DMS114 treated with DMSO at 0.1 percent for 48 hours (cell line): ENCODE data around the gene RDX.
"Not testable (repeated sequence)": the region's sequence is repeated elsewhere in the genome, so short reads cannot be mapped to it uniquely, and the experiment has no call there.

Source experiments
- DNase-seq: peaks from one replicate; lab custom pipeline; 2025; ENCODE audit not compliant: unreplicated experiment; lab: John Stamatoyannopoulos, UW

RDX gene

DNA sequence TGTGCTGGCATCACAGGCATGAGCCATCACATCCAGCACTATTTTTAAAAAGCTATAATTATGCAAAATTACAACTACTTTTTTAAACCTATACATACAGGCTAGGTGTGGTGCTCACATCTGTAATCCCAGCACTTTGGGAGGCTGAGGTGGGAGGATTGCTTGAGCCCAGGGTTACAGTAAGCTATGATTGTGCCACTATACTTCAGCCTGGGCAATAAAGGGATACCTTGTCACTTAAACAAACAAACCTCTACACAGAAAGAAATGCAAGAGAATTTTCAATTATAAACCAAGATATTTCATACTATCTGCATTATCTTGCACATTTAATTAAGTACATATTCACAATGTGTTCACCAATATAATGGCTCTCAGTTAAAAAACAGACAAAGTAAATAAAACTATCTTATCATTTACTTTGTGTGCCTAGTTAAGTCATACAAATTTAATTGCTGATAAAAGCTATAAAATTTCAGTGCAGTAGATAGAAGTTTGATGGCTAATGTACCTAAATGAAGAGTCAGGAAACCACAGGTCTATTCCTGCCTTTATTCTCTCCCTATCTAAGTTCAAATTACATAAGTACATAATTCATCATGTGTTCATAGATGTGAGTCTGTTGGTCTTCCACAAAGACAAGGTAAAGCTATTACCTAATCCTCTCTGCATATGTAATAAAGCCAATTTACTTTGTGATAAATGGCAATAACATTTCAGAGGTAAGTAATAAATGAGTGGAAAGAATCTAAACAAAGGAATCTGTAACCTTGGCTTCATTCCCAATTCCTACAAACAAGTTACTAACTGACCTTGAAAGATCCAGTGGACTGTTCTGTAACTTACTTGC, 9.0 kb upstream of the RDX start:
- DNase-seq = no peak

DNA sequence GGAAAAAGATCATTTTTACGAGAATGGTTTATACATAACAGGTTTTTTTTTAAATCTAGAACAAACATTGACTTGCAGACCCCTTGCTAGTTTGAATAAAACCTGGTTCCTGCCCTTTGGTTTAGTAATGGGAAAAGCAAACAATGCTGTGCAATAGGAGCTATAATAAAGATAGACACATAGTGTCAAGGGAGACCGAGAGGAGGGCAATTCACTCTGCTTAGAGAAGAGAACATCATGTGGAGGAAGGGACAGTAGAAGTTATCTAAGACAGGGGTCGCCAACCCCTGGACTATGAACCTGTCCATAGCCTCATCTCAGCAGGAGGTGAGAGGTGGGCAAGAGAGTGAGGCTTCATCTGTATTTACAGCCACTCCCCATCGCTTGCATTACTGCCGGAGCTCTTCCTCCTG, 7.0 kb upstream of the RDX start:
- DNase-seq = no peak

DNA sequence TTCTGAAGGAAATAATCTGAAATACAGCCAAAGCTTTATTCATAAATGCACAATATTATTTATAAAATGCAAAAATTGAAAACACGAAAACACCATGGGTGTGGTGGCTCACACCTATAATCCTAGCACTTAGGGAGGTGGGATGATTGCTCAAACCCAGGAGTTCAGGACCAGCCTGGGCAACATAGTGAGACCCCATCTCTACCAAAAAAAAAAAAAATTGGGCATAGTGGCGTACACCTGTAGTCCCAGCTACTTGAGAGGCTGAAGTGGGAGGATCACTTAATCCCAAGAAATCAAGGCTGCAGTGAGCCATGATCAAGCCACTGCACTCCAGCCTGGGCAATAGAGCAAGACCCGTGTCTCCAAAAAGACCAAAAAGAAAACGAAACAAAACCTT, 5.2 kb upstream of the RDX start:
- no peak for DNase-seq

DNA sequence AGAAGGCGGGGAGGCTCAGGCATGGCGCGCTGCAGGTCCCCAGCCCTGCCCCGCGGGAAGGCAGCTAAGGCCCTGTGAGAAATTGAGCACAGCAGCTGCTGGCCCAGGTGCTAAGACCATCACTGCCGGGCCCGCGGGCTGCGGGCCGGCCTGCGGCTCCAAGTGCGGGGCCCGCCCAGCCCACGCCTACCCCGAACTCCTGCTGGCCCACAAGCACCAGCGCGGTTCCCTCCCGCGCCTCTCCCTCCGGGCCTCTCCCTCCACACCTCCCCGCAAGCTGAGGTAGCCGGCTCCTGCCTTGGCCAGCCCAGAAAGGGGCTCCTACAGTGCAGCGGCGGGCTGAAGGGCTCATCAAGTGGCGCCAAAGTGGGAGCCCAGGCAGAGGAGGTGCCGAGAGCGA, 4.6 kb upstream of the RDX start:
- DNase-seq = no peak

GRCh38 chr11:110299006-110299785, 2.8 kb upstream of the RDX start:
- no peak for DNase-seq

DNA sequence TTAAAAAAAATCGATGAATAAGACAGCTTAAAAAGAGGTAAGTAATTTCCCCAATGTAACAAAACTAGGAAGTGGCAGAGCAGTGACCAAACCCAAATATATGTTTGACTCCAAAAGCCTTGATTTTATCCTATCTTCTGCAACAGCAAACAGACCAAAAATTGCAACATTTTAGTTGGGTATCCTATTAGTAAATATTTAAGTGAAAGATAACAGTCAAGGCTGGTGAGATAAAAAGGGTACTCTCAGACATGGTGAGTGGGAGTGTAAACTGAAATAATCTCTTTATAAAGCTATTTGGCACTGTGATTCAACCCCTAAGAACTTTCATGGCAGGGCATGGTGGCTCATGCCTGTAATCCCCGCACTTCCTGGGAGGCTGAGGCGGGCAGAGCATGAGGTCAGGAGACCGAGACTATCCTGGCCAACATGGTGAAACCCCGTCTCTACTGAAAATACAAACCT, 1.9 kb upstream of the RDX start:
- no peak for DNase-seq

GRCh38 chr11:110297726-110298300, 1.4 kb upstream of the RDX start:
- DNase-seq = no peak

- no peak for DNase-seq
Measured at GRCh38 chr11:110297076-110297725, 787 bp upstream of the RDX start.

GRCh38 chr11:110295531-110296225, 736 bp downstream of the RDX start:
- DNase-seq = no peak

GRCh38 chr11:110295086-110295485, 1.3 kb downstream of the RDX start:
- no peak for DNase-seq

DNA sequence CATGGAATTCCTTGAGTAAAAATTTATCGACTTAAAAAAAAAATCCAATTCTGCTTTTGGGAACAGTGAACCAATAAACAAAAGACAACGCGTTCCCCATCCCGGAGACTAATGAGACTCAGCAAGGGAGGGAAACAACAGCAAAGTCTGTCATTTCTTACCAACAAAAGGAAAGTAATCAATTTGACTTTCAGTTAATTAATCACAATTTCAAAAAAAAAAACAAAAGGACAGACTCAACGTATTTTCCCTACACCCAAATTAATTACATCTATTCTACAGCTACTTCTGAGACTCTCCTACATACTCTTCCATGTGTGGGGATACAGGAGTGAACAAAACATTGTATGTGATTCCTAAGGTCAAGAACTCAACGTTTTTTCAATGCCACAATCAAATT, 1.9 kb downstream of the RDX start:
- DNase-seq = no peak

DNA sequence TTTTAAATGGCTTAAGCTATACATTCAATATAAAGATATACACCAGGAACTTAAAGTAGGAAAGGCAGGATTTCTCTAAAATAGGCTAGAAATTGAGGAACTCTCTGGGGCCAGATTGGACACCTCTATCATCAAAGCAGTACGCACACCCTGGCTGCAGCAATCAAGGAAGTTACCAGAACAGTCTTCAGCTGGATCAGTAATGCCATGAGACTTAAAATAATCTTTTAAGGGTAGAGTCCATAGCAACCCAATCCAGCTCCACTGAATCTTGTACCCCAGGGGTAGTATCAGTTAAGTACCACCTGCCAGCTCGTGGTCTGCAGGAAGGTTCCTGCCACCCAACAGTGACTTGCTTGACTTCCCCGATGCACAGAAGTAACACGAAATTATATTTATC, 3.0 kb downstream of the RDX start:
- no peak for DNase-seq

DNA sequence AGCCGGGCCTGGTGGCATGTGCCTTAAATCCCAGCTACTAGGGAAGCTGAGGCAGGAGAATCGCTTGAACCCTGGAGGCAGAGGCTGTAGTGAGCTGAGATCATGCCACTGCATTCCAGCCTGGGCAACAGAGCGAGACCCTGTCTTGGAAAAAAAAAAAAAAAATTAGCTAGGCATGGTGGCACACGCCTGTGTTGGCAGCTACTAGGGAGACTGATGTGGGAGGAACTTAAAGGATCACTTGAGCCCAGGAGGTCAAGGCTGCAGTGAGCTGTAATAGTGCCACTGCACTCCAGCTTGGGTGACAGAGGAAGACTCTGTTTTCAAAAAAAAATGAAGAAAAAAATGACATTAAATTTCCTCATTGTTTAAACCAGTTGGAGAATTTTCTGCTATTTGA, 4.3 kb downstream of the RDX start:
- not testable (repeated sequence) for DNase-seq

- no peak for DNase-seq
Measured at GRCh38 chr11:110290591-110291334, 5.7 kb downstream of the RDX start.

DNA sequence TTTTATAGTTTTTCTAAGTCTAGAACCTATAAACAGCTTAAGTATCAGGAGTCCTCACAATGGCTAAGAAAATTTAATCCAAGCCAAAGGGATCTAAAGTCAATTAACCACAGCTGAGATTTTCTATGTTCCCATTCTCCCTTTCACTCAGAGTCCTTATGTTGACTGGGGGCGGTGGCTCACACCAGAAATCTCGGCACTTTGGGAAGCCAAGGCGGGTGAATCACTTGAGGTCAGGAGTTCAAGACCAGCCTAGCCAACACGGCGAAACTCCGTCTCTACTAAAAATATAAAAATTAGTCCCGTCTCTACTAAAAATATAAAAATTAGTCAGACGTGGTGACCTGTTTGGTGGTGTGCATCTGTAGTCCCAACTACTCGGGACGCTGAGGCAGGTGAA, 6.9 kb downstream of the RDX start:
- DNase-seq = no peak

- no peak for DNase-seq
Measured at GRCh38 chr11:110287537-110287936, 8.9 kb downstream of the RDX start.

DNA sequence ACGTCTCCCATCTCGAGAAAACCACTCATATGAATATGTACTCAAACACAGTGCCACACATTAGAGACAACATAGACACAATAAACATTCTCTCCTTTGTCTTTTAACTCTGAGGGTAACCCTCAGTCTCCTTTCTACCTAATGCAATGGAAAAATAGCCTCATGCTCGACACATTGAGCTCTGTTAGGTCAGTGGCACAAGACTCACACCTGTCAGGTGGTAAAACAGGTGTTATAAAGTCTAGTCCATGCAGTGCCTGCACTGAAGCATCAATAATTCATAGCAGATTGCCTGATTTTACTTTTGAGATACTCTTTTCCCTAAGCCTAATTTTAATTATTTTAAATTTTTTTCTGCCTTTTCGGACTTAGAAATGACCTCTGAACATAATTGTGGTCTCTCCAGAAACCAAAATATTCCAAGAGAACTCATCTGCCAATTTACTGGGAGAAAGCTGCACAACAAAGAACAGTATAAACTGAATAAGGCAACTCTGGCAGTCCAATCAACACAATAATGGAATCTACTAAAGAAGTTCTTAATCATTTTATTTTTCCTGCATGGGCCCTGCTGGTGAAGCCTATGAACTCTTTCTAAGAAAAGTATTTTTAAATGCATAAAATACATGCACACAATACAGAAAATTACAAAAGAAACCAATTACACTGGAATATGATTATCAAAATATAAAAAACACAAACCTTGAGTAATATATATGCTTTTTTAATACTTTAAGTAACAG, 9.9 kb downstream of the RDX start:
- no peak for DNase-seq

DNA sequence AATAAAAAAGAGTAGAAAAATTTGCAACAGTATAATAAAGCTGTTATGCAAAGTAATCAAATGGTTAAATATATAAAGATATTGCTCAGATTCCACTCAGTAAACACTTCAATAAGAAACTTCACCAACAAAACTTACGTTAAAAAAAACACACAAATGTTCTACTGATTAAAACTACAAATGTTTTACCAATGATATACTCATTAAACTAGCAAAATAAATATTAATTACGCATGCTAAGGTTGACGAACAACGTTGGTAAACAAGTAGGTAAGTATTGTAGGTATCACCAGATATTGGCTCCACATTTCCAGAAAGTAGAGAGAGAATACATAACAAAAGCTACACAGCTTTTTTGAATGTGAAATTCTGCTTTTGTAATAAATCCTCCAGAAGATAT, 12.6 kb downstream of the RDX start:
- DNase-seq = no peak

- not testable (repeated sequence) for DNase-seq
Measured at GRCh38 chr11:110280595-110280994, 15.8 kb downstream of the RDX start.
